ENCODE data around the gene MALAT1. TPM values are rescaled to one million over a fixed set of nuclear protein-coding genes. Genes with fewer than 3 reads are reported as not detected.
"Not testable (repeated sequence)": the region's sequence is repeated elsewhere in the genome, so short reads cannot be mapped to it uniquely, and the experiment has no call there.

Gene MALAT1
- total RNA-seq, 1 donor from 2014 or later, result 23,607 TPM

- peak; percentile 75 for DNase-seq
These were observed 661 bp upstream of the MALAT1 start for GRCh38 chr11:65498042-65498726.

- DNase-seq, result no peak
These were observed 193 bp upstream of the MALAT1 start for GRCh38 chr11:65498727-65498976.

- no peak for DNase-seq
These were observed 1.0 kb downstream of the MALAT1 start for GRCh38 chr11:65499713-65500386.

- peak; percentile 46 for DNase-seq
These were observed 1.7 kb downstream of the MALAT1 start for GRCh38 chr11:65500387-65501185.

GRCh38 chr11:65501186-65501471 is 2.3 kb downstream of the MALAT1 start:
- DNase-seq, result no peak

- DNase-seq, result no peak
These were observed 2.8 kb downstream of the MALAT1 start for GRCh38 chr11:65501472-65502273.

- DNase-seq, result no peak
These were observed 3.4 kb downstream of the MALAT1 start for GRCh38 chr11:65502274-65502554.

GRCh38 chr11:65502555-65503367 is 3.9 kb downstream of the MALAT1 start:
- peak; percentile 54 for DNase-seq

GRCh38 chr11:65503368-65503948 is 4.6 kb downstream of the MALAT1 start:
- DNase-seq, result no peak

GRCh38 chr11:65503949-65504673 is 5.3 kb downstream of the MALAT1 start:
- DNase-seq, result peak; percentile 66

- DNase-seq, result peak; percentile 49
These were observed 6.0 kb downstream of the MALAT1 start for GRCh38 chr11:65504674-65505465.

- DNase-seq, result no peak
These were observed 6.8 kb downstream of the MALAT1 start for GRCh38 chr11:65505466-65506289.

- DNase-seq, result no peak
These were observed 7.5 kb downstream of the MALAT1 start for GRCh38 chr11:65506290-65506771.

- peak; percentile 71 for DNase-seq
These were observed 8.1 kb downstream of the MALAT1 start for GRCh38 chr11:65506772-65507505.

GRCh38 chr11:65512311-65512710 is 13.5 kb downstream of the MALAT1 start:
- DNase-seq, result not testable (repeated sequence)

GRCh38 chr11:65516135-65516968 is 17.5 kb downstream of the MALAT1 start:
- no peak for DNase-seq

- DNase-seq, result not testable (repeated sequence)
These were observed 20.2 kb downstream of the MALAT1 start for GRCh38 chr11:65518941-65519549.

Measured in skin of body (tissue), 2 donors.